GM12878 (cell line): Measurements from ENCODE around the gene DPM3. TPM values are rescaled to one million over a fixed set of nuclear protein-coding genes. Genes with fewer than 3 reads are reported as not detected.

ENCODE experiments used
- ATAC-seq: fragments of 200-7000 bp; cut with Tn5 transposase; 3 replicates; pipeline ENCODE4 v1.9.1; 2020; ENCODE audit warnings: mild to moderate bottlenecking, moderate library complexity
- BruUV-seq: library from RNA; stranded (reverse); fragments of 400-500 nt; replicated peaks from 2 replicates; lab custom pipeline; 2021; lab: Mats Ljungman, UMichigan
- CTCF ChIA-PET: fragments of 300-600 bp; sonication (Branson Sonifier 250); formaldehyde crosslinking; extraction: SDS; loops from one replicate; lab custom pipeline; 2021; ENCODE audit warnings: inconsistent platforms; lab: Yijun Ruan, JAX
- POLR2A ChIA-PET: fragments of 350-600 bp; formaldehyde crosslinking; extraction: SDS; loops from one replicate; lab custom pipeline; 2021; ENCODE audit warnings: inconsistent platforms; lab: Charles Lee
- RAD21 ChIA-PET: fragments of 300-600 bp; sonication (Branson Sonifier 250); formaldehyde crosslinking; loops from one replicate; lab custom pipeline; 2023; ENCODE audit warnings: antibody characterized with exemption; ENCODE audit not compliant: unreplicated experiment; lab: Charles Lee
- SMC1A ChIA-PET: fragments of 300-600 bp; sonication (Branson Sonifier 250); formaldehyde crosslinking; loops from one replicate; lab custom pipeline; 2023; ENCODE audit not compliant: unreplicated experiment, uncharacterized antibody; lab: Charles Lee
- DNase-seq: peaks from one replicate; pipeline ENCODE4 v3.0.0-alpha.2; 2011; ENCODE audit warnings: low read depth, low spot score
- FAIRE-seq: peaks from 3 replicates; lab custom pipeline; 2011; peaks lifted over from hg19 to GRCh38; lab: Jason Lieb, UNC
- H2AFZ ChIP-seq: 2 replicates; pipeline ENCODE4 v1.6.0; 2011; ENCODE audit warnings: low read depth, low read length, control low read depth; ENCODE audit not compliant: control insufficient read depth
- H3K27ac ChIP-seq: 2 replicates; pipeline ENCODE4 v1.5.1; 2011; ENCODE audit warnings: control low read depth; ENCODE audit not compliant: control insufficient read depth, insufficient read depth
- H3K27me3 ChIP-seq, 2 experiments: replicated peaks in 1 of 2; 2 replicates each; pipeline versions ENCODE4 v1.6.0 to v1.6.1; 2011; ENCODE audit warnings: low read length in 1 of 2; ENCODE audit not compliant: control insufficient read depth in 2 of 2, insufficient read depth in 2 of 2
- H3K36me3 ChIP-seq, 2 experiments: 2 replicates each; pipeline ENCODE4 v1.5.1; 2011; ENCODE audit warnings: low read length in 1 of 2; ENCODE audit not compliant: control insufficient read depth in 2 of 2, insufficient read depth in 2 of 2
- H3K4me1 ChIP-seq: 2 replicates; pipeline ENCODE4 v1.6.1; 2011; ENCODE audit warnings: mild to moderate bottlenecking, low read length, moderate library complexity, mixed read lengths; ENCODE audit not compliant: control insufficient read depth, insufficient read depth
- H3K4me2 ChIP-seq: 2 replicates; pipeline ENCODE4 v1.6.0; 2011; ENCODE audit warnings: control low read depth; ENCODE audit not compliant: control insufficient read depth, insufficient read depth
- H3K4me3 ChIP-seq: fragments of 200-600 bp; sonication (generic); 2 replicates; pipeline ENCODE4 v1.5.1; 2016
- H3K79me2 ChIP-seq: 2 replicates; pipeline ENCODE4 v1.6.0; 2011; ENCODE audit warnings: low read length; ENCODE audit not compliant: control insufficient read depth, insufficient read depth
- H3K9ac ChIP-seq: 2 replicates; pipeline ENCODE4 v1.8.0; 2011; ENCODE audit warnings: low read length, control low read depth, mixed read lengths; ENCODE audit not compliant: control insufficient read depth, insufficient read depth
- H3K9me3 ChIP-seq: replicated peaks from 3 replicates; pipeline ENCODE4 v1.5.1; 2011; ENCODE audit warnings: mild to moderate bottlenecking, low read length; ENCODE audit not compliant: control insufficient read depth, insufficient read depth
- H4K20me1 ChIP-seq: 2 replicates; pipeline ENCODE4 v1.6.0; 2011; ENCODE audit not compliant: control insufficient read depth, insufficient read depth
- BMI1 ChIP-seq: fragments of 450-650 bp; IDR thresholded peaks from 2 replicates; pipeline ENCODE4 v1.6.1; 2016; ENCODE audit warnings: mild to moderate bottlenecking, moderate library complexity, borderline replicate concordance
- CBX3 ChIP-seq: fragments of 200-600 bp; sonication (generic); IDR thresholded peaks from 2 replicates; pipeline ENCODE4 v1.6.1; 2016; ENCODE audit warnings: low read depth, borderline replicate concordance
- SPI1 ChIP-seq: IDR thresholded peaks from 2 replicates; pipeline ENCODE4 v1.6.1; 2011; ENCODE audit warnings: low read depth, mild to moderate bottlenecking, low read length, moderate library complexity, borderline replicate concordance; ENCODE audit not compliant: insufficient read depth
- WGBS: methylation state at CpG from one replicate; pipeline ENCODE4 v1.1.6; 2016; ENCODE audit warnings: low lambda C conversion rate; ENCODE audit not compliant: insufficient replicate concordance, insufficient coverage; ENCODE audit errors: missing lambda C conversion rate; 5-methylcytosine and 5-hydroxymethylcytosine counted together
- in situ Hi-C: fragments of 300-500 bp; cut with MboI; formaldehyde crosslinking; loops from 9 replicates; pipeline ENCODE4 v1.14.3; 2018; ENCODE audit warnings: mixed read lengths
- intact Hi-C: fragments of 100-400 bp; cut with micrococcal nuclease; formaldehyde crosslinking; loops from one replicate; pipeline ENCODE4 v1.14.2; 2022; ENCODE audit not compliant: unreplicated experiment
- polyA plus RNA-seq, 11 experiments: library from polyadenylated mRNA; depleted of rRNA in 4 of 11; unstranded in 6 of 11; stranded (reverse) in 5 of 11; fragments of >200 nt; fragmentation: Nextera tagmentation in 4 of 11; fragmentation: Illumina TruSeq in 1 of 11; extraction: Ambion mirVana in 4 of 11; extraction: Trizol in 1 of 11; gene quantifications; 1 replicate in 1 of 11; 2 replicates in 10 of 11; pipeline versions ENCODE4 v1.2.1 to v1.2.3, GENCODE V29; 2011 to 2016; ENCODE audit warnings: inconsistent platforms in 2 of 11, missing spikeins in 2 of 11, low read depth in 1 of 11
- total RNA-seq, 4 experiments: library from RNA; depleted of rRNA in 3 of 4; stranded (reverse); fragments of >200 nt in 3 of 4; fragmentation: Illumina TruSeq in 1 of 4; extraction: Trizol in 1 of 4; gene quantifications; 2 replicates each; pipeline versions ENCODE4 v1.2.1 to v1.2.3, GENCODE V29; 2013 to 2021

The DPM3 gene
- total and polyA plus RNA-seq, 10 of the 15 experiments (the other 5 are each of a cell fraction or from before 2014, with no cell fraction given) = 5.9 to 78.7 (median 25.7) TPM

DNA sequence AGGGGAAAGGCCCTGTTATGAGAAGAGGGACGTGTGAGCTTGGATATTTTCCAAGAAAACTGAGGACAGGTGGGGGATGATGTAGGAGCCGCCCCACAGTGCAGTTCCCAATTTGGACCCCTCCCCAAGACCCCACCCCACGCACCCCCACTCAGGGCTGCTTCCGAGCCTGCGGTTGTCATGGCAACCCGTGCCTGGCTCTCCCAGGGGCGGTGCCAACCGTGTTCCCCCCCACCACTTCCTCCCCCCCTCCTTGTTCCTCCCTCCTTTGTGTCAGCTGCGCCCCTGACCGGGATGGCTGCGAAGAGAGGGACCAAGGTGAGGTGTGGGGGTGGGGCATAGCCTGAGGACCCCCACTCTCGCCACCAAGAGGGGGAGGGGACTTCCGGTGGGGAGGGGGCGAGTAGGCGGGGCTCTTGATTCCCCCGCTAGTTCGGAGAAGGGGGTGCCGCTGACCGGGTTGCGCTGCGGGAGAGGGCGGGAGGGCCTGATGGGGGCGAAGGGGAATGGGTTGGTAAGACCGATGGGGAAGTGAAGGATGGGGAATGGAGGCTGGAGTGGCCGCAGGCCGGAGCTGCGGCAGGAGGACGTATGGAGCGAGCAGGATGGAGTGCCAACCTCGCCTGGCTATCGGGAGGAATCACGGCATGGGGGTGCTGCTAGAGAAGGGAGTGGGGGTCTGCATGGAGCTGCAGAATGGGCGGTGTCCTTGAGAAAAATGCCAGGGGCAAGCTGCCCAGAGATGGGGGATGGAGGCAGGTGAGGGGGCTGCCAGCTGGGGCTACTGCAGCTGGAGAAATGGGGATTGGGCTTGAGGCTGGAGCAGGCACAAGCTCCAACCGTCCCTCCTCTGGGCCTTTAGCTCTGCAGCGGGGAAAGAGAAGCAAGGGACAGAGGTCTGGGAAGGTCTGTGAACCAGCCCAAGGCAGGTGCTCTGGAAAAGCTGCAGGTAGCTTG is 34.3 kb upstream of the DPM3 start:
- BruUV-seq = no TSS peak
- SMC1A ChIA-PET = interaction anchor here (1.1 to 4.7 kb wide), 4 partner anchors 19 to 52 kb away, joined by 3 to 46 read pairs (median 5); no protein-coding TSS in a partner anchor
- intact Hi-C loops (loop anchor here (5.0 kb wide), 1 partner anchor 37 kb away; the partner anchor contains the start of gene SLC50A1), in situ Hi-C loops (no loop called here)
- 41% methylated on average over 22 of the region's 35 CpGs for WGBS
- RAD21 ChIA-PET = interaction anchor here (0.9 to 4.8 kb wide), 9 partner anchors 11 to 149 kb away, joined by 3 to 77 read pairs (median 5); partner anchors contain the start of gene THBS3
- Histone ChIP-seq H4K20me1 (no peaks in the 10 kb centered on the region), H3K9ac (peak overlapping the region; percentile 18; the same call in 1 of the 2 replicates), H3K27ac (no peak overlapping the region), H3K36me3 (peaks cover 0 to 3% of the 10 kb centered on the region in 2 experiments; a peak in 1 of 4 replicates), H3K27me3 (no peaks in the 10 kb centered on the region), H3K9me3 (no peaks in the 10 kb centered on the region; the same call in 2 of the 3 replicates), H3K4me2 (peak overlapping the region; percentile 97), H3K4me3 (peak overlapping the region; percentile 73), H2AFZ (peak overlapping the region; percentile 96), H3K4me1 (peaks cover 26% of the 10 kb centered on the region), H3K79me2 (peaks cover 12% of the 10 kb centered on the region)
- POLR2A ChIA-PET = interaction anchor here (0.5 to 7.4 kb wide), 8 partner anchors 8 to 1223 kb away, joined by 3 to 77 read pairs (median 8); partner anchors contain the start of genes CLK2 and ENTREP3
- peak; percentile 43; the same call in 1 of the 2 replicates for TF ChIP-seq SPI1
- TF ChIP-seq BMI1 = peak; percentile 87
- TF ChIP-seq CBX3 = no peak
- CTCF ChIA-PET = interaction anchor here (0.9 to 12.1 kb wide), 19 partner anchors 10 to 133 kb away, joined by 3 to 284 read pairs (median 5); partner anchors contain the start of genes SLC50A1 and THBS3
- no peak for ATAC-seq
- no peak for DNase-seq
- no peak for FAIRE-seq
